ENCODE measurements around the gene NIT2. TPM values are rescaled to one million over a fixed set of nuclear protein-coding genes. Genes with fewer than 3 reads are reported as not detected.

Gene NIT2
- total and polyA plus RNA-seq, 10 of the 15 experiments (the other 5 are each of a cell fraction or from before 2014, with no cell fraction given), result 49.3 to 215 (median 76.4) TPM

DNA sequence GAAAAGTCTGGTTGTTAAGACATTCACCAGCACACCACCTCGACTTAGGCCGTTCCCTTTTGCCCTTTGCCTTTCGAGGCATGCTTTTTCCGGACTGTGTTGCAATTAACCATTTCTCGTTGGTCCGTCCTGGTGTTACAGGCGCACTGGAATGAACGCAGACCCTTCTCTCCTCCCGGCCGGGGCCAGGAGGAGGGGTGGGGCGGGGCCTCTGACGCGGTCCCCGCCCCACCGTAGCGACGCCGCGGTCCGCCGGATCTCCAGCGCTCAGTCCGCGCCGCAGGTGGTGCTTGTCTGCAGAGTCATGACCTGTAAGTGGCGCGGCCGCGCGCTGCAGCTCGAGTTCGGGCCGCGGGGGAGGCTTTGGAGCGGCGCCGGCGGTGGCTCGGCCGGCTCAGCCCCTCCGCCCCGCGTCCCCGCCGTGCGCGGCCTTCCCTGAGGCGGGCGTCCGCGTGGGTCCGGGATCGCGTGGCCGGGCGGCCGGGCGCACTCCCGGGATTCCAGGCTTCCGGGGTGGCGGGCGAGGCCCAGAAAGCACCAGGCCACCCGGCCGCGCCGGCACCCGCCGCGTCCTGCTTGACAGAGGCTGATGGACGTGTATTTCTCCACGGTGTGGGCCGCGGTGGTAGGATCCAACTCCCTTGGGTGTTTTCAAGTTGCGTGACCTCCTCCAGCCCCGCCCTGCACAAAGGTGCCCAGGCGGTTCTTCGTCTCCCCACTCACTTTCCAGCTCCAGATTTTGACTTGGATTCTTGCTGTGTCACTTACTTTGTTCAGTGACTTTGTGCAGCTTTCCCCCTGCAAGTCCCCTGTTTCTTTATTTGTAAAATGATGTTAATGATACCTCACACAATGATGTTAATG is at the start of gene NIT2 (continued):
- TF ChIP-seq, protein P1, sequence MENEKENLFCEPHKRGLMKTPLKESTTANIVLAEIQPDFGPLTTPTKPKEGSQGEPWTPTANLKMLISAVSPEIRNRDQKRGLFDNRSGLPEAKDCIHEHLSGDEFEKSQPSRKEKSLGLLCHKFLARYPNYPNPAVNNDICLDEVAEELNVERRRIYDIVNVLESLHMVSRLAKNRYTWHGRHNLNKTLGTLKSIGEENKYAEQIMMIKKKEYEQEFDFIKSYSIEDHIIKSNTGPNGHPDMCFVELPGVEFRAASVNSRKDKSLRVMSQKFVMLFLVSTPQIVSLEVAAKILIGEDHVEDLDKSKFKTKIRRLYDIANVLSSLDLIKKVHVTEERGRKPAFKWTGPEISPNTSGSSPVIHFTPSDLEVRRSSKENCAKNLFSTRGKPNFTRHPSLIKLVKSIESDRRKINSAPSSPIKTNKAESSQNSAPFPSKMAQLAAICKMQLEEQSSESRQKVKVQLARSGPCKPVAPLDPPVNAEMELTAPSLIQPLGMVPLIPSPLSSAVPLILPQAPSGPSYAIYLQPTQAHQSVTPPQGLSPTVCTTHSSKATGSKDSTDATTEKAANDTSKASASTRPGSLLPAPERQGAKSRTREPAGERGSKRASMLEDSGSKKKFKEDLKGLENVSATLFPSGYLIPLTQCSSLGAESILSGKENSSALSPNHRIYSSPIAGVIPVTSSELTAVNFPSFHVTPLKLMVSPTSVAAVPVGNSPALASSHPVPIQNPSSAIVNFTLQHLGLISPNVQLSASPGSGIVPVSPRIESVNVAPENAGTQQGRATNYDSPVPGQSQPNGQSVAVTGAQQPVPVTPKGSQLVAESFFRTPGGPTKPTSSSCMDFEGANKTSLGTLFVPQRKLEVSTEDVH (IDR thresholded peaks at IDR 0.05; ENCODE audit: low read depth, partially characterized antibody), result no peak
- TF ChIP-seq ZNF274 (IDR thresholded peaks at IDR 0.05; ENCODE audit: insufficient read depth, insufficient read length) (no peak), JUND (IDR thresholded peaks at IDR 0.05; ENCODE audit: low read depth, low read length) (no peak), SP1 (IDR thresholded peaks at IDR 0.05; ENCODE audit: low read depth, low read length) (no peak), IKZF2 (IDR thresholded peaks at IDR 0.05) (no peak), NR2C2 (IDR thresholded peaks at IDR 0.05; ENCODE audit: borderline replicate concordance, control insufficient read depth, insufficient read length, low read depth) (no peak), MEF2B (IDR thresholded peaks at IDR 0.05; ENCODE audit: partially characterized antibody, poor library complexity, severe bottlenecking) (peak; percentile 55), SRF (IDR thresholded peaks at IDR 0.05; ENCODE audit: low read depth in 2 of 2, low read length in 2 of 2) (no peak), STAT3 (IDR thresholded peaks at IDR 0.05; ENCODE audit: low read depth, low read length) (no peak), NR2C1 (IDR thresholded peaks at IDR 0.05) (peak; percentile 68), NR2F1 (conservative IDR thresholded peaks at IDR 0.05) (peak; percentile 97), JUNB (IDR thresholded peaks at IDR 0.05) (no peak), PAX8 (IDR thresholded peaks at IDR 0.05) (no peak), CEBPB (IDR thresholded peaks at IDR 0.05; ENCODE audit: borderline replicate concordance in 1 of 2, low read depth in 2 of 2, low read length in 2 of 2) (no peak)
- TF ChIP-seq, protein P2, sequence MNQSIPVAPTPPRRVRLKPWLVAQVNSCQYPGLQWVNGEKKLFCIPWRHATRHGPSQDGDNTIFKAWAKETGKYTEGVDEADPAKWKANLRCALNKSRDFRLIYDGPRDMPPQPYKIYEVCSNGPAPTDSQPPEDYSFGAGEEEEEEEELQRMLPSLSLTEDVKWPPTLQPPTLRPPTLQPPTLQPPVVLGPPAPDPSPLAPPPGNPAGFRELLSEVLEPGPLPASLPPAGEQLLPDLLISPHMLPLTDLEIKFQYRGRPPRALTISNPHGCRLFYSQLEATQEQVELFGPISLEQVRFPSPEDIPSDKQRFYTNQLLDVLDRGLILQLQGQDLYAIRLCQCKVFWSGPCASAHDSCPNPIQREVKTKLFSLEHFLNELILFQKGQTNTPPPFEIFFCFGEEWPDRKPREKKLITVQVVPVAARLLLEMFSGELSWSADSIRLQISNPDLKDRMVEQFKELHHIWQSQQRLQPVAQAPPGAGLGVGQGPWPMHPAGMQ (IDR thresholded peaks at IDR 0.05; ENCODE audit: borderline replicate concordance), result no peak
- TF ChIP-seq, protein P3, sequence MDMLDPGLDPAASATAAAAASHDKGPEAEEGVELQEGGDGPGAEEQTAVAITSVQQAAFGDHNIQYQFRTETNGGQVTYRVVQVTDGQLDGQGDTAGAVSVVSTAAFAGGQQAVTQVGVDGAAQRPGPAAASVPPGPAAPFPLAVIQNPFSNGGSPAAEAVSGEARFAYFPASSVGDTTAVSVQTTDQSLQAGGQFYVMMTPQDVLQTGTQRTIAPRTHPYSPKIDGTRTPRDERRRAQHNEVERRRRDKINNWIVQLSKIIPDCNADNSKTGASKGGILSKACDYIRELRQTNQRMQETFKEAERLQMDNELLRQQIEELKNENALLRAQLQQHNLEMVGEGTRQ (IDR thresholded peaks at IDR 0.05; ENCODE audit: borderline replicate concordance, low read depth, low read length), result no peak
- TF ChIP-seq, protein P4, sequence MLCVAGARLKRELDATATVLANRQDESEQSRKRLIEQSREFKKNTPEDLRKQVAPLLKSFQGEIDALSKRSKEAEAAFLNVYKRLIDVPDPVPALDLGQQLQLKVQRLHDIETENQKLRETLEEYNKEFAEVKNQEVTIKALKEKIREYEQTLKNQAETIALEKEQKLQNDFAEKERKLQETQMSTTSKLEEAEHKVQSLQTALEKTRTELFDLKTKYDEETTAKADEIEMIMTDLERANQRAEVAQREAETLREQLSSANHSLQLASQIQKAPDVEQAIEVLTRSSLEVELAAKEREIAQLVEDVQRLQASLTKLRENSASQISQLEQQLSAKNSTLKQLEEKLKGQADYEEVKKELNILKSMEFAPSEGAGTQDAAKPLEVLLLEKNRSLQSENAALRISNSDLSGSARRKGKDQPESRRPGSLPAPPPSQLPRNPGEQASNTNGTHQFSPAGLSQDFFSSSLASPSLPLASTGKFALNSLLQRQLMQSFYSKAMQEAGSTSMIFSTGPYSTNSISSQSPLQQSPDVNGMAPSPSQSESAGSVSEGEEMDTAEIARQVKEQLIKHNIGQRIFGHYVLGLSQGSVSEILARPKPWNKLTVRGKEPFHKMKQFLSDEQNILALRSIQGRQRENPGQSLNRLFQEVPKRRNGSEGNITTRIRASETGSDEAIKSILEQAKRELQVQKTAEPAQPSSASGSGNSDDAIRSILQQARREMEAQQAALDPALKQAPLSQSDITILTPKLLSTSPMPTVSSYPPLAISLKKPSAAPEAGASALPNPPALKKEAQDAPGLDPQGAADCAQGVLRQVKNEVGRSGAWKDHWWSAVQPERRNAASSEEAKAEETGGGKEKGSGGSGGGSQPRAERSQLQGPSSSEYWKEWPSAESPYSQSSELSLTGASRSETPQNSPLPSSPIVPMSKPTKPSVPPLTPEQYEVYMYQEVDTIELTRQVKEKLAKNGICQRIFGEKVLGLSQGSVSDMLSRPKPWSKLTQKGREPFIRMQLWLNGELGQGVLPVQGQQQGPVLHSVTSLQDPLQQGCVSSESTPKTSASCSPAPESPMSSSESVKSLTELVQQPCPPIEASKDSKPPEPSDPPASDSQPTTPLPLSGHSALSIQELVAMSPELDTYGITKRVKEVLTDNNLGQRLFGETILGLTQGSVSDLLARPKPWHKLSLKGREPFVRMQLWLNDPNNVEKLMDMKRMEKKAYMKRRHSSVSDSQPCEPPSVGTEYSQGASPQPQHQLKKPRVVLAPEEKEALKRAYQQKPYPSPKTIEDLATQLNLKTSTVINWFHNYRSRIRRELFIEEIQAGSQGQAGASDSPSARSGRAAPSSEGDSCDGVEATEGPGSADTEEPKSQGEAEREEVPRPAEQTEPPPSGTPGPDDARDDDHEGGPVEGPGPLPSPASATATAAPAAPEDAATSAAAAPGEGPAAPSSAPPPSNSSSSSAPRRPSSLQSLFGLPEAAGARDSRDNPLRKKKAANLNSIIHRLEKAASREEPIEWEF (IDR thresholded peaks at IDR 0.05; ENCODE audit: insufficient replicate concordance, low read depth, low read length), result no peak
